ENCODE data around the gene SURF1.

Gene SURF1

GRCh38 chr9:133375116-133375723 is 18.9 kb upstream of the SURF1 start:
- peaks cover 18% of the 10 kb centered on the region for H3K9me3 Mint-ChIP-seq
- H3K4me1 Mint-ChIP-seq, result peaks cover 52% of the 10 kb centered on the region
- H3K4me3 Mint-ChIP-seq, result peak overlapping the region; percentile 97
- TF ChIP-seq CTCF (IDR thresholded peaks at IDR 0.05), result no peak
- peak overlapping the region; percentile 98 for H3K27ac Mint-ChIP-seq
- no peak for DNase-seq
- peaks cover 5% of the 10 kb centered on the region for H3K27me3 Mint-ChIP-seq (ENCODE audit: low read depth, poor library complexity)
- H3K36me3 Mint-ChIP-seq (ENCODE audit: low read depth), result no peaks in the 10 kb centered on the region

GRCh38 chr9:133374612-133375115 is 18.4 kb upstream of the SURF1 start:
- no peak for DNase-seq
- peaks cover 57% of the 10 kb centered on the region for H3K4me1 Mint-ChIP-seq

GRCh38 chr9:133372144-133372543 is 15.9 kb upstream of the SURF1 start:
- peak overlapping the region; percentile 59 for H3K27ac Mint-ChIP-seq
- DNase-seq, result no peak
- no peak overlapping the region for H3K4me3 Mint-ChIP-seq
- H3K4me1 Mint-ChIP-seq, result peaks cover 68% of the 10 kb centered on the region
- H3K36me3 Mint-ChIP-seq (ENCODE audit: low read depth), result no peaks in the 10 kb centered on the region
- H3K9me3 Mint-ChIP-seq, result peaks cover 5% of the 10 kb centered on the region
- peaks cover 3% of the 10 kb centered on the region for H3K27me3 Mint-ChIP-seq (ENCODE audit: low read depth, poor library complexity)
- TF ChIP-seq CTCF (IDR thresholded peaks at IDR 0.05), result no peak

More at GRCh38 chr9:133374612-133375115, 18.4 kb upstream of the SURF1 start:
- no peak for TF ChIP-seq CTCF (IDR thresholded peaks at IDR 0.05)
- Mint-ChIP-seq H3K36me3 (ENCODE audit: low read depth) (no peaks in the 10 kb centered on the region), H3K9me3 (peaks cover 18% of the 10 kb centered on the region), H3K4me3 (peak overlapping the region; percentile 97), H3K27me3 (ENCODE audit: low read depth, poor library complexity) (peaks cover 5% of the 10 kb centered on the region), H3K27ac (peak overlapping the region; percentile 98)

GRCh38 chr9:133371261-133371711 is 15.0 kb upstream of the SURF1 start:
- Mint-ChIP-seq H3K27me3 (ENCODE audit: low read depth, poor library complexity) (no peaks in the 10 kb centered on the region), H3K9me3 (no peaks in the 10 kb centered on the region), H3K4me1 (peaks cover 68% of the 10 kb centered on the region), H3K27ac (peak overlapping the region; percentile 71), H3K36me3 (ENCODE audit: low read depth) (no peaks in the 10 kb centered on the region), H3K4me3 (no peak overlapping the region)
- TF ChIP-seq CTCF (IDR thresholded peaks at IDR 0.05), result no peak
- DNase-seq, result no peak

GRCh38 chr9:133370685-133371084 is 14.4 kb upstream of the SURF1 start:
- Mint-ChIP-seq H3K4me3 (no peak overlapping the region), H3K36me3 (ENCODE audit: low read depth) (peaks cover 6% of the 10 kb centered on the region), H3K27ac (peak overlapping the region; percentile 73), H3K4me1 (peaks cover 68% of the 10 kb centered on the region), H3K27me3 (ENCODE audit: low read depth, poor library complexity) (no peaks in the 10 kb centered on the region), H3K9me3 (no peaks in the 10 kb centered on the region)
- no peak for TF ChIP-seq CTCF (IDR thresholded peaks at IDR 0.05)
- DNase-seq, result no peak

- Mint-ChIP-seq H3K27me3 (ENCODE audit: low read depth, poor library complexity) (no peaks in the 10 kb centered on the region), H3K4me1 (peaks cover 65% of the 10 kb centered on the region), H3K36me3 (ENCODE audit: low read depth) (peaks cover 13% of the 10 kb centered on the region), H3K9me3 (no peaks in the 10 kb centered on the region), H3K27ac (peak overlapping the region; percentile 73), H3K4me3 (peak overlapping the region; percentile 24)
- TF ChIP-seq CTCF (IDR thresholded peaks at IDR 0.05), result no peak
- DNase-seq, result no peak
Measured at GRCh38 chr9:133369933-133370332, 13.6 kb upstream of the SURF1 start.

All from nephron progenitor cell (in vitro differentiated cells).